GM12878 (cell line): Measurements from ENCODE around the gene BLCAP.

Experiments
- CBFB ChIP-seq: IDR thresholded peaks from 2 replicates; pipeline ENCODE4 v1.6.1; 2016; ENCODE audit warnings: antibody characterized with exemption, low read depth
- EZH2 ChIP-seq: IDR thresholded peaks from 2 replicates; pipeline ENCODE4 v1.6.1; 2012; ENCODE audit warnings: low read depth, mild to moderate bottlenecking, control low read depth, inconsistent platforms, low read length, borderline replicate concordance; ENCODE audit not compliant: control insufficient read depth
- NFIC ChIP-seq: IDR thresholded peaks from 2 replicates; pipeline ENCODE4 v1.6.1; 2012; ENCODE audit warnings: low read depth, mild to moderate bottlenecking, inconsistent platforms, low read length, moderate library complexity
- TF ChIP-seq, protein P1 (sequence below), 3 experiments: IDR thresholded peaks in 2 of 3; conservative IDR thresholded peaks in 1 of 3; 2 replicates each; pipeline ENCODE4 v1.5.1; 2011; ENCODE audit warnings: low read depth in 3 of 3, low read length in 3 of 3, mild to moderate bottlenecking in 3 of 3, control low read depth in 2 of 3, moderate library complexity in 2 of 3, inconsistent platforms in 1 of 3, mixed read lengths in 1 of 3; ENCODE audit not compliant: control insufficient read depth in 2 of 3, insufficient read depth in 1 of 3; ENCODE audit errors: extremely low read depth in 1 of 3

DNA sequence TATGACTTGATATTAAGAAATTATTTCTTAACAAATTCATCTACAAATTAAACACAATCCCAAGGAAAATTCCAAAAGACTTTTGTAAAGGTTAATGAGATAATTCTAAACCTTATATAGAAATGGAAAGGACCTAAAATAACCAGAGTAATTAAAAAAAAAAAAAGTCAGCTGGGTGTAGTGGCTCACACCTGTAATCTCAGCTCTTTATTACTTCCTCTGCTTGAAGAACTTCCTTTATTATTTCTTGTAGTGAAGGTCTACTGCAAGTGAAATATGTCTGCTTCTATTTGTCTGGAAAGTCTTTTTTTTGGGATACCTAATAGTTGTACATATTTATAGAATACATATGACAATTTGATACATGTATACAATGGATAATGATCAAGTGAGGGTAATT lies 20.2 kb upstream of the BLCAP start:
- TF ChIP-seq EZH2 (no peak), CBFB (no peak), NFIC (no peak)
- TF ChIP-seq, protein P1, sequence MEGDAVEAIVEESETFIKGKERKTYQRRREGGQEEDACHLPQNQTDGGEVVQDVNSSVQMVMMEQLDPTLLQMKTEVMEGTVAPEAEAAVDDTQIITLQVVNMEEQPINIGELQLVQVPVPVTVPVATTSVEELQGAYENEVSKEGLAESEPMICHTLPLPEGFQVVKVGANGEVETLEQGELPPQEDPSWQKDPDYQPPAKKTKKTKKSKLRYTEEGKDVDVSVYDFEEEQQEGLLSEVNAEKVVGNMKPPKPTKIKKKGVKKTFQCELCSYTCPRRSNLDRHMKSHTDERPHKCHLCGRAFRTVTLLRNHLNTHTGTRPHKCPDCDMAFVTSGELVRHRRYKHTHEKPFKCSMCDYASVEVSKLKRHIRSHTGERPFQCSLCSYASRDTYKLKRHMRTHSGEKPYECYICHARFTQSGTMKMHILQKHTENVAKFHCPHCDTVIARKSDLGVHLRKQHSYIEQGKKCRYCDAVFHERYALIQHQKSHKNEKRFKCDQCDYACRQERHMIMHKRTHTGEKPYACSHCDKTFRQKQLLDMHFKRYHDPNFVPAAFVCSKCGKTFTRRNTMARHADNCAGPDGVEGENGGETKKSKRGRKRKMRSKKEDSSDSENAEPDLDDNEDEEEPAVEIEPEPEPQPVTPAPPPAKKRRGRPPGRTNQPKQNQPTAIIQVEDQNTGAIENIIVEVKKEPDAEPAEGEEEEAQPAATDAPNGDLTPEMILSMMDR (IDR thresholded peaks at IDR 0.05 in 2 of 3, conservative IDR thresholded peaks at IDR 0.05 in 1 of 3; ENCODE audit: control insufficient read depth in 2 of 3, extremely low read depth in 1 of 3, insufficient read depth in 1 of 3, low read depth in 3 of 3, low read length in 3 of 3) = no peak
